ENCODE results near the gene PLEKHA6. TPM values are rescaled to one million over a fixed set of nuclear protein-coding genes. Genes with fewer than 3 reads are reported as not detected.

Gene PLEKHA6
- total RNA-seq, 1 experiment from 2014 or later = 5.5 TPM

DNA sequence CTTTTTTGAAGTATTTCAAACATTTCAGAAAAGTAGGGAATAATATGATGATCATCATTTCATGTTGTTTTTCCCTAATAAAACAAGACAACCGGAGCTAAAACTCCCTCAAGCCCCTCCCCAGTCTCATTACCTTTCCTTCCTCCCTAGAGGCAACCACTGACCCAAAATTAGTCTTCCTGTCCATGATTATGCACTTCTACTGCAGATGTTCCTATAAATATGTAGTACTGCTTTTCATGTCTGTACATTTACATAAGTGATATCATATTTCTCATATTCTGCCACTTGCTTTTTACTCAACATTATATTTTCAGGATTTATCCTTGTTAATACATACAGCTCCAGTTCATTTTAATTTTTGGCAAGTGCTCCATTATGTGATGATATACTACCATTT, 87.2 kb downstream of the PLEKHA6 start:
- CTCF ChIA-PET = no interaction called here
- no peak for ATAC-seq
- in situ Hi-C loops (cut with HindIII; ENCODE audit: low pct_unique_long_range_greater_than_20kb, low sequenced_read_pairs) = no loop called here

DNA sequence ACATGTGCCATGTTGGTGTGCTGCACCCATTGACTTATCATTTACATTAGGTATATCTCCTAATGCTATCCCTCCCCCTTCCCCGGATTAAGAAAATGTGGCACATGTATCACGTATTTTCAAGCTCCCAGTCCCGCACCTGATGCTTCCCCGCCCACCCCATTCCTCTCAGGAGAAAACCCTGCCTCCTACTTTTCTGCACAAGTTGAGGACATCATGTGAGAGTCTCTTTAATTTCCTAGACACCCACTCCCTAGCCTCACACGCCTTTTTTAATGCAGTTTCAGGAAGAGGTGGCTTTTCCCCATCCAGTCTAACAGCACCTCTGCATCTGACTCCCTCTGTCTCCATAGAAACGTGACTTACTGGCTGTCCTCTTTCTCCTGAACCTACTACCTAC, 87.8 kb downstream of the PLEKHA6 start:
- Histone ChIP-seq H3K4me3 (ENCODE audit: low read depth in 2 of 2, low read length in 2 of 2) (no peak overlapping the region), H3K36me3 (ENCODE audit: control insufficient read depth, insufficient read depth, low read length) (no peaks in the 10 kb centered on the region), H3K9me3 (ENCODE audit: control insufficient read depth, insufficient read depth, low read depth, low read length) (no peaks in the 10 kb centered on the region), H3K4me1 (ENCODE audit: control insufficient read depth, insufficient read depth, low read length) (no peaks in the 10 kb centered on the region), H3K27ac (ENCODE audit: low read length) (no peak overlapping the region), H3K27me3 (ENCODE audit: control insufficient read depth, insufficient read depth, low read length) (no peaks in the 10 kb centered on the region)
- intact Hi-C loops (cut with micrococcal nuclease; ENCODE audit: unreplicated experiment) = no loop called here
- POLR2A ChIA-PET = no interaction called here
- ATAC-seq = no peak
- TF ChIP-seq POLR2AphosphoS5 (IDR thresholded peaks at IDR 0.05; ENCODE audit: low read depth, low read length) (no peak), TCF7L2 (IDR thresholded peaks at IDR 0.05; ENCODE audit: low read depth, low read length) (no peak), SIN3A (IDR thresholded peaks at IDR 0.05; ENCODE audit: borderline replicate concordance, insufficient read depth, low read depth, low read length) (no peak)
- TF ChIP-seq, protein P1, sequence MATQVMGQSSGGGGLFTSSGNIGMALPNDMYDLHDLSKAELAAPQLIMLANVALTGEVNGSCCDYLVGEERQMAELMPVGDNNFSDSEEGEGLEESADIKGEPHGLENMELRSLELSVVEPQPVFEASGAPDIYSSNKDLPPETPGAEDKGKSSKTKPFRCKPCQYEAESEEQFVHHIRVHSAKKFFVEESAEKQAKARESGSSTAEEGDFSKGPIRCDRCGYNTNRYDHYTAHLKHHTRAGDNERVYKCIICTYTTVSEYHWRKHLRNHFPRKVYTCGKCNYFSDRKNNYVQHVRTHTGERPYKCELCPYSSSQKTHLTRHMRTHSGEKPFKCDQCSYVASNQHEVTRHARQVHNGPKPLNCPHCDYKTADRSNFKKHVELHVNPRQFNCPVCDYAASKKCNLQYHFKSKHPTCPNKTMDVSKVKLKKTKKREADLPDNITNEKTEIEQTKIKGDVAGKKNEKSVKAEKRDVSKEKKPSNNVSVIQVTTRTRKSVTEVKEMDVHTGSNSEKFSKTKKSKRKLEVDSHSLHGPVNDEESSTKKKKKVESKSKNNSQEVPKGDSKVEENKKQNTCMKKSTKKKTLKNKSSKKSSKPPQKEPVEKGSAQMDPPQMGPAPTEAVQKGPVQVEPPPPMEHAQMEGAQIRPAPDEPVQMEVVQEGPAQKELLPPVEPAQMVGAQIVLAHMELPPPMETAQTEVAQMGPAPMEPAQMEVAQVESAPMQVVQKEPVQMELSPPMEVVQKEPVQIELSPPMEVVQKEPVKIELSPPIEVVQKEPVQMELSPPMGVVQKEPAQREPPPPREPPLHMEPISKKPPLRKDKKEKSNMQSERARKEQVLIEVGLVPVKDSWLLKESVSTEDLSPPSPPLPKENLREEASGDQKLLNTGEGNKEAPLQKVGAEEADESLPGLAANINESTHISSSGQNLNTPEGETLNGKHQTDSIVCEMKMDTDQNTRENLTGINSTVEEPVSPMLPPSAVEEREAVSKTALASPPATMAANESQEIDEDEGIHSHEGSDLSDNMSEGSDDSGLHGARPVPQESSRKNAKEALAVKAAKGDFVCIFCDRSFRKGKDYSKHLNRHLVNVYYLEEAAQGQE (IDR thresholded peaks at IDR 0.05; ENCODE audit: insufficient read depth in 1 of 2, low read depth in 2 of 2, low read length in 1 of 2) = no peak
- TF ChIP-seq, protein P2, sequence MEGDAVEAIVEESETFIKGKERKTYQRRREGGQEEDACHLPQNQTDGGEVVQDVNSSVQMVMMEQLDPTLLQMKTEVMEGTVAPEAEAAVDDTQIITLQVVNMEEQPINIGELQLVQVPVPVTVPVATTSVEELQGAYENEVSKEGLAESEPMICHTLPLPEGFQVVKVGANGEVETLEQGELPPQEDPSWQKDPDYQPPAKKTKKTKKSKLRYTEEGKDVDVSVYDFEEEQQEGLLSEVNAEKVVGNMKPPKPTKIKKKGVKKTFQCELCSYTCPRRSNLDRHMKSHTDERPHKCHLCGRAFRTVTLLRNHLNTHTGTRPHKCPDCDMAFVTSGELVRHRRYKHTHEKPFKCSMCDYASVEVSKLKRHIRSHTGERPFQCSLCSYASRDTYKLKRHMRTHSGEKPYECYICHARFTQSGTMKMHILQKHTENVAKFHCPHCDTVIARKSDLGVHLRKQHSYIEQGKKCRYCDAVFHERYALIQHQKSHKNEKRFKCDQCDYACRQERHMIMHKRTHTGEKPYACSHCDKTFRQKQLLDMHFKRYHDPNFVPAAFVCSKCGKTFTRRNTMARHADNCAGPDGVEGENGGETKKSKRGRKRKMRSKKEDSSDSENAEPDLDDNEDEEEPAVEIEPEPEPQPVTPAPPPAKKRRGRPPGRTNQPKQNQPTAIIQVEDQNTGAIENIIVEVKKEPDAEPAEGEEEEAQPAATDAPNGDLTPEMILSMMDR (IDR thresholded peaks at IDR 0.05) = no peak
- in situ Hi-C loops (cut with HindIII; ENCODE audit: low pct_unique_long_range_greater_than_20kb, low sequenced_read_pairs) = no loop called here
- BruUV-seq (replicated peaks) = no TSS peak
- DNase-seq (ENCODE audit: low read depth, low spot score) = no peak
- CTCF ChIA-PET = no interaction called here

More for the DNA sequence above, 87.2 kb downstream of the PLEKHA6 start:
- Histone ChIP-seq H3K4me3 (ENCODE audit: low read depth in 2 of 2, low read length in 2 of 2) (no peak overlapping the region), H3K4me1 (ENCODE audit: control insufficient read depth, insufficient read depth, low read length) (no peaks in the 10 kb centered on the region), H3K27ac (ENCODE audit: low read length) (no peak overlapping the region), H3K27me3 (ENCODE audit: control insufficient read depth, insufficient read depth, low read length) (no peaks in the 10 kb centered on the region), H3K36me3 (ENCODE audit: control insufficient read depth, insufficient read depth, low read length) (no peaks in the 10 kb centered on the region), H3K9me3 (ENCODE audit: control insufficient read depth, insufficient read depth, low read depth, low read length) (no peaks in the 10 kb centered on the region)
- no TSS peak for BruUV-seq (replicated peaks)
- intact Hi-C loops (cut with micrococcal nuclease; ENCODE audit: unreplicated experiment) = no loop called here
- POLR2A ChIA-PET = no interaction called here
- DNase-seq (ENCODE audit: low read depth, low spot score) = no peak
- TF ChIP-seq SIN3A (IDR thresholded peaks at IDR 0.05; ENCODE audit: borderline replicate concordance, insufficient read depth, low read depth, low read length) (no peak), POLR2AphosphoS5 (IDR thresholded peaks at IDR 0.05; ENCODE audit: low read depth, low read length) (no peak), TCF7L2 (IDR thresholded peaks at IDR 0.05; ENCODE audit: low read depth, low read length) (no peak)
- TF ChIP-seq, protein P2 (IDR thresholded peaks at IDR 0.05) = no peak
- TF ChIP-seq, protein P1 (IDR thresholded peaks at IDR 0.05; ENCODE audit: insufficient read depth in 1 of 2, low read depth in 2 of 2, low read length in 1 of 2) = no peak

Measured in Panc1 (cell line).